GM12878 (cell line): Measurements from ENCODE around the gene RAB3A. TPM values are rescaled to one million over a fixed set of nuclear protein-coding genes. Genes with fewer than 3 reads are reported as not detected.
A peak's percentile ranks its signal among the peaks of the same experiment; 100 is the strongest.

Source experiments
- BHLHE40 ChIP-seq, 2 experiments: fragments of 450-650 bp in 1 of 2; IDR thresholded peaks; 2 replicates each; pipeline ENCODE4 v1.6.1; 2011 to 2017; ENCODE audit warnings: low read depth in 2 of 2, borderline replicate concordance in 1 of 2, improper control_type of control experiment in 1 of 2, low read length in 1 of 2, mild to moderate bottlenecking in 1 of 2
- ETV6 ChIP-seq, 2 experiments: fragments of 450-650 bp in 1 of 2; IDR thresholded peaks in 1 of 2; conservative IDR thresholded peaks in 1 of 2; 2 replicates each; pipeline ENCODE4 v1.6.1; 2014; ENCODE audit warnings: antibody characterized with exemption in 1 of 2, borderline replicate concordance in 1 of 2, low read depth in 1 of 2, mild to moderate bottlenecking in 1 of 2, moderate library complexity in 1 of 2
- HDAC2 ChIP-seq: fragments of 200-600 bp; sonication (generic); IDR thresholded peaks from 2 replicates; pipeline ENCODE4 v1.6.1; 2017
- IKZF1 ChIP-seq: fragments of 450-650 bp; conservative IDR thresholded peaks from 2 replicates; pipeline ENCODE4 v1.6.1; 2017; ENCODE audit warnings: antibody characterized with exemption, mild to moderate bottlenecking
- MEF2A ChIP-seq: IDR thresholded peaks from 2 replicates; pipeline ENCODE4 v1.6.1; 2011; ENCODE audit warnings: low read depth, mild to moderate bottlenecking, low read length, moderate library complexity; ENCODE audit not compliant: insufficient read depth
- MTA2 ChIP-seq: fragments of 450-650 bp; IDR thresholded peaks from 2 replicates; pipeline ENCODE4 v1.6.1; 2016; ENCODE audit warnings: low read depth, mild to moderate bottlenecking, moderate library complexity
- MYC ChIP-seq: IDR thresholded peaks from 2 replicates; pipeline ENCODE4 v1.6.1; 2011; ENCODE audit warnings: mild to moderate bottlenecking, low read length, moderate library complexity, inconsistent platforms; ENCODE audit not compliant: insufficient read depth, insufficient replicate concordance, insufficient read length, severe bottlenecking
- NFXL1 ChIP-seq: fragments of 450-650 bp; IDR thresholded peaks from 2 replicates; pipeline ENCODE4 v1.6.1; 2017; ENCODE audit warnings: antibody characterized with exemption, mild to moderate bottlenecking, borderline replicate concordance
- NR2F1 ChIP-seq: fragments of 450-650 bp; conservative IDR thresholded peaks from 2 replicates; pipeline ENCODE4 v1.6.1; 2017; ENCODE audit warnings: mild to moderate bottlenecking
- PAX5 ChIP-seq: IDR thresholded peaks from 2 replicates; pipeline ENCODE4 v1.6.1; 2011; ENCODE audit warnings: low read depth, low read length, borderline replicate concordance
- RCOR1 ChIP-seq: conservative IDR thresholded peaks from 2 replicates; pipeline ENCODE4 v1.6.1; 2012; ENCODE audit warnings: low read depth, low read length, improper control_type of control experiment
- SIX5 ChIP-seq: IDR thresholded peaks from 2 replicates; pipeline ENCODE4 v1.6.1; 2011; ENCODE audit warnings: mild to moderate bottlenecking, low read depth, low read length, moderate library complexity; ENCODE audit not compliant: severe bottlenecking
- SMAD1 ChIP-seq: fragments of 450-650 bp; IDR thresholded peaks from 2 replicates; pipeline ENCODE4 v1.6.1; 2018; ENCODE audit warnings: mild to moderate bottlenecking, low read depth; ENCODE audit not compliant: partially characterized antibody
- SMARCA5 ChIP-seq: fragments of 450-650 bp; IDR thresholded peaks from 2 replicates; pipeline ENCODE4 v1.6.1; 2017; ENCODE audit warnings: mild to moderate bottlenecking
- SPI1 ChIP-seq: IDR thresholded peaks from 2 replicates; pipeline ENCODE4 v1.6.1; 2011; ENCODE audit warnings: low read depth, mild to moderate bottlenecking, low read length, moderate library complexity, borderline replicate concordance; ENCODE audit not compliant: insufficient read depth
- STAT3 ChIP-seq: IDR thresholded peaks from 2 replicates; pipeline ENCODE4 v1.6.1; 2011; ENCODE audit warnings: low read depth, low read length, improper control_type of control experiment
- TBL1XR1 ChIP-seq: IDR thresholded peaks from 2 replicates; pipeline ENCODE4 v1.6.1; 2012; ENCODE audit warnings: low read depth, low read length, improper control_type of control experiment
- TCF12 ChIP-seq: IDR thresholded peaks from 2 replicates; pipeline ENCODE4 v1.6.1; 2011; ENCODE audit warnings: low read depth, mild to moderate bottlenecking, low read length
- polyA plus RNA-seq, 11 experiments: library from polyadenylated mRNA; depleted of rRNA in 4 of 11; unstranded in 6 of 11; stranded (reverse) in 5 of 11; fragments of >200 nt; fragmentation: Nextera tagmentation in 4 of 11; fragmentation: Illumina TruSeq in 1 of 11; extraction: Ambion mirVana in 4 of 11; extraction: Trizol in 1 of 11; gene quantifications; 1 replicate in 1 of 11; 2 replicates in 10 of 11; pipeline versions ENCODE4 v1.2.1 to v1.2.3, GENCODE V29; 2011 to 2016; ENCODE audit warnings: inconsistent platforms in 2 of 11, missing spikeins in 2 of 11, low read depth in 1 of 11
- total RNA-seq, 4 experiments: library from RNA; depleted of rRNA in 3 of 4; stranded (reverse); fragments of >200 nt in 3 of 4; fragmentation: Illumina TruSeq in 1 of 4; extraction: Trizol in 1 of 4; gene quantifications; 2 replicates each; pipeline versions ENCODE4 v1.2.1 to v1.2.3, GENCODE V29; 2013 to 2021
- TF ChIP-seq, protein P1 (sequence below): fragments of 450-650 bp; IDR thresholded peaks from 2 replicates; pipeline ENCODE4 v1.6.1; 2018; ENCODE audit warnings: borderline replicate concordance, mild to moderate bottlenecking; ENCODE audit not compliant: partially characterized antibody
- TF ChIP-seq, protein P2 (sequence below): IDR thresholded peaks from 2 replicates; pipeline ENCODE4 v1.6.1; 2012; ENCODE audit warnings: low read depth, low read length, improper control_type of control experiment
- TF ChIP-seq, protein P3 (sequence below): fragments of 450-650 bp; IDR thresholded peaks from 2 replicates; pipeline ENCODE4 v1.6.1; 2017; ENCODE audit warnings: antibody characterized with exemption, mild to moderate bottlenecking, moderate library complexity
- TF ChIP-seq, protein P4 (sequence below): IDR thresholded peaks from 2 replicates; pipeline ENCODE4 v1.6.1; 2011; ENCODE audit warnings: low read depth, low read length, improper control_type of control experiment, borderline replicate concordance

The RAB3A gene
- total and polyA plus RNA-seq, 10 of the 15 experiments (the other 5 are each of a cell fraction or from before 2014, with no cell fraction given) = 0.07 to 3.5 (median 1.2) TPM; not detected in 1

DNA sequence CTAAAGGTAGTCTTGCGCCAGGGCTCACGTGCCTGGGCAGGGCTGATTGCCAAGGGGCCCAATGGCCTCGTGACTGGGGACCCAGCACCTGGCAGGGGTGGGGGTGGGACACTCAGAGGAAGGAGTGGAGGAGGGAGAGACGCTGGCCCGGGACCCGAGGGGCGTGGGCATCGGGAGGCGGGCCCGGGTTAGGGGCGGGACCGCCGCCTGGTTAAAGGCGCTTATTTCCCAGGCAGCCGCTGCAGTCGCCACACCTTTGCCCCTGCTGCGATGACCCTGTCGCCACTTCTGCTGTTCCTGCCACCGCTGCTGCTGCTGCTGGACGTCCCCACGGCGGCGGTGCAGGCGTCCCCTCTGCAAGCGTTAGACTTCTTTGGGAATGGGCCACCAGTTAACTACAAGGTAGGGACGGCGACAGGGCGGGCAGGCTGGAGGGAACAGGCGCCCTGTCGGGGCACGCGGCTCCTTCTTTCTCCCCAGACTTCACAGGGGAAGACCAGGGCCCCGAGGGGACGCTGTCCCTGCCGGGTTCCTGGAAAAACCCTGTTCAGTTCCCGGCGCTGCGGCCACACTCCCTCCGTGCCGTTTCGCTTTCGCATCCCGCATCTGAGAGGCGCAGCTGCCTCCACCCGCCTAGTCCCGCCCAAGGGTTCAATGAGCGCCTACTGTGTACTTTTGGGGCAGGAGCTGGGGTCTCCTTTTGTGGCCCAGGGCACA, 30.1 kb downstream of the RAB3A start, which contains the start of gene IFI30 (continued):
- TF ChIP-seq ETV6 (conservative IDR thresholded peaks at IDR 0.05 in 1 of 2, IDR thresholded peaks at IDR 0.05 in 1 of 2; ENCODE audit: borderline replicate concordance in 1 of 2, low read depth in 1 of 2) (no peak; a peak in 1 of 4 replicates), SMARCA5 (peak; percentile 80; the same call in 1 of the 2 replicates), IKZF1 (peak; percentile 92), BHLHE40 (IDR thresholded peaks at IDR 0.05; ENCODE audit: borderline replicate concordance in 1 of 2, low read depth in 2 of 2, low read length in 1 of 2) (peak; percentile 99 to 100), STAT3 (peak; percentile 19; the same call in 1 of the 2 replicates), RCOR1 (0 out of 2 replicates have a peak, but pooled peaks have one; percentile 22), HDAC2 (no peak), MEF2A (no peak), NR2F1 (no peak; the same call in none of the 2 replicates), TCF12 (peak; percentile 84), PAX5 (no peak), MTA2 (peak; percentile 66; the same call in 1 of the 2 replicates), MYC (no peak), TBL1XR1 (0 out of 2 replicates have a peak, but pooled peaks have one; percentile 8), SPI1 (no peak), SMAD1 (no peak), NFXL1 (no peak; the same call in 1 of the 2 replicates), SIX5 (no peak)
- TF ChIP-seq, protein P1, sequence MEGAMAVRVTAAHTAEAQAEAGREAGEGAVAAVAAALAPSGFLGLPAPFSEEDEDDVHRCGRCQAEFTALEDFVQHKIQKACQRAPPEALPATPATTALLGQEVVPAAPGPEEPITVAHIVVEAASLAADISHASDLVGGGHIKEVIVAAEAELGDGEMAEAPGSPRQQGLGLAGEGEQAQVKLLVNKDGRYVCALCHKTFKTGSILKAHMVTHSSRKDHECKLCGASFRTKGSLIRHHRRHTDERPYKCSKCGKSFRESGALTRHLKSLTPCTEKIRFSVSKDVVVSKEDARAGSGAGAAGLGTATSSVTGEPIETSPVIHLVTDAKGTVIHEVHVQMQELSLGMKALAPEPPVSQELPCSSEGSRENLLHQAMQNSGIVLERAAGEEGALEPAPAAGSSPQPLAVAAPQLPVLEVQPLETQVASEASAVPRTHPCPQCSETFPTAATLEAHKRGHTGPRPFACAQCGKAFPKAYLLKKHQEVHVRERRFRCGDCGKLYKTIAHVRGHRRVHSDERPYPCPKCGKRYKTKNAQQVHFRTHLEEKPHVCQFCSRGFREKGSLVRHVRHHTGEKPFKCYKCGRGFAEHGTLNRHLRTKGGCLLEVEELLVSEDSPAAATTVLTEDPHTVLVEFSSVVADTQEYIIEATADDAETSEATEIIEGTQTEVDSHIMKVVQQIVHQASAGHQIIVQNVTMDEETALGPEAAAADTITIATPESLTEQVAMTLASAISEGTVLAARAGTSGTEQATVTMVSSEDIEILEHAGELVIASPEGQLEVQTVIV = no peak
- TF ChIP-seq, protein P2, sequence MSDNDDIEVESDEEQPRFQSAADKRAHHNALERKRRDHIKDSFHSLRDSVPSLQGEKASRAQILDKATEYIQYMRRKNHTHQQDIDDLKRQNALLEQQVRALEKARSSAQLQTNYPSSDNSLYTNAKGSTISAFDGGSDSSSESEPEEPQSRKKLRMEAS = peak; percentile 86
- TF ChIP-seq, protein P3, sequence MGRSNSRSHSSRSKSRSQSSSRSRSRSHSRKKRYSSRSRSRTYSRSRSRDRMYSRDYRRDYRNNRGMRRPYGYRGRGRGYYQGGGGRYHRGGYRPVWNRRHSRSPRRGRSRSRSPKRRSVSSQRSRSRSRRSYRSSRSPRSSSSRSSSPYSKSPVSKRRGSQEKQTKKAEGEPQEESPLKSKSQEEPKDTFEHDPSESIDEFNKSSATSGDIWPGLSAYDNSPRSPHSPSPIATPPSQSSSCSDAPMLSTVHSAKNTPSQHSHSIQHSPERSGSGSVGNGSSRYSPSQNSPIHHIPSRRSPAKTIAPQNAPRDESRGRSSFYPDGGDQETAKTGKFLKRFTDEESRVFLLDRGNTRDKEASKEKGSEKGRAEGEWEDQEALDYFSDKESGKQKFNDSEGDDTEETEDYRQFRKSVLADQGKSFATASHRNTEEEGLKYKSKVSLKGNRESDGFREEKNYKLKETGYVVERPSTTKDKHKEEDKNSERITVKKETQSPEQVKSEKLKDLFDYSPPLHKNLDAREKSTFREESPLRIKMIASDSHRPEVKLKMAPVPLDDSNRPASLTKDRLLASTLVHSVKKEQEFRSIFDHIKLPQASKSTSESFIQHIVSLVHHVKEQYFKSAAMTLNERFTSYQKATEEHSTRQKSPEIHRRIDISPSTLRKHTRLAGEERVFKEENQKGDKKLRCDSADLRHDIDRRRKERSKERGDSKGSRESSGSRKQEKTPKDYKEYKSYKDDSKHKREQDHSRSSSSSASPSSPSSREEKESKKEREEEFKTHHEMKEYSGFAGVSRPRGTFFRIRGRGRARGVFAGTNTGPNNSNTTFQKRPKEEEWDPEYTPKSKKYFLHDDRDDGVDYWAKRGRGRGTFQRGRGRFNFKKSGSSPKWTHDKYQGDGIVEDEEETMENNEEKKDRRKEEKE = no peak
- TF ChIP-seq, protein P4, sequence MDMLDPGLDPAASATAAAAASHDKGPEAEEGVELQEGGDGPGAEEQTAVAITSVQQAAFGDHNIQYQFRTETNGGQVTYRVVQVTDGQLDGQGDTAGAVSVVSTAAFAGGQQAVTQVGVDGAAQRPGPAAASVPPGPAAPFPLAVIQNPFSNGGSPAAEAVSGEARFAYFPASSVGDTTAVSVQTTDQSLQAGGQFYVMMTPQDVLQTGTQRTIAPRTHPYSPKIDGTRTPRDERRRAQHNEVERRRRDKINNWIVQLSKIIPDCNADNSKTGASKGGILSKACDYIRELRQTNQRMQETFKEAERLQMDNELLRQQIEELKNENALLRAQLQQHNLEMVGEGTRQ = peak; percentile 57
